OCI-LY3 (cell line): ENCODE results near the gene CAMK2B.

ENCODE experiments used
- H2AFZ ChIP-seq: fragments of 200-600, 300-600 bp; shearing (Covaris generic); 2 replicates; pipeline ENCODE4 v1.6.0; 2014; ENCODE audit warnings: antibody characterized with exemption, low read depth, low read length
- H3K27ac ChIP-seq: fragments of 200-600, 300-600 bp; sonication (generic); 2 replicates; pipeline ENCODE4 v1.5.1; 2014; ENCODE audit warnings: mild to moderate bottlenecking, low read length, moderate library complexity, mixed read lengths
- H3K27me3 ChIP-seq: fragments of 200-600, 300-600 bp; sonication (generic); 2 replicates; pipeline ENCODE4 v1.6.1; 2014; ENCODE audit warnings: low read depth, low read length, mixed read lengths
- H3K36me3 ChIP-seq: fragments of 200-600, 300-600 bp; sonication (generic); replicated peaks from 2 replicates; pipeline ENCODE3; 2014; ENCODE audit warnings: low read depth, low read length, mixed read lengths
- H3K4me1 ChIP-seq: fragments of 300-600, 200-600 bp; sonication (generic); 2 replicates; pipeline ENCODE4 v1.6.1; 2014; ENCODE audit warnings: low read length, mixed read lengths
- H3K4me2 ChIP-seq: fragments of 200-600, 300-600 bp; sonication (generic); 2 replicates; pipeline ENCODE4 v1.6.1; 2014; ENCODE audit warnings: low read length, mixed read lengths
- H3K4me3 ChIP-seq: fragments of 300-600, 200-600 bp; sonication (generic); 2 replicates; pipeline ENCODE4 v1.5.1; 2014; ENCODE audit warnings: antibody characterized with exemption, mild to moderate bottlenecking, low read length, moderate library complexity
- H3K79me2 ChIP-seq: fragments of 300-600, 200-600 bp; shearing (Covaris generic); 2 replicates; pipeline ENCODE4 v1.6.1; 2014; ENCODE audit warnings: mild to moderate bottlenecking, low read length, mixed read lengths
- H3K9ac ChIP-seq: fragments of 300-600, 200-600 bp; shearing (Covaris generic); 2 replicates; pipeline ENCODE4 v1.6.0; 2014; ENCODE audit warnings: mild to moderate bottlenecking, low read length, moderate library complexity
- H3K9me3 ChIP-seq: fragments of 200-600, 300-600 bp; shearing (Covaris generic); 2 replicates; pipeline ENCODE4 v1.6.1; 2014; ENCODE audit warnings: low read length, mixed read lengths; ENCODE audit not compliant: insufficient read depth
- H4K20me1 ChIP-seq: fragments of 200-600, 300-600 bp; sonication (generic); 2 replicates; pipeline ENCODE4 v1.6.1; 2016; ENCODE audit warnings: low read length, mixed read lengths; ENCODE audit not compliant: insufficient read depth
- CTCF ChIP-seq: fragments of 200-600, 300-600 bp; sonication (generic); IDR thresholded peaks from 2 replicates; pipeline ENCODE4 v1.5.1; 2014; ENCODE audit warnings: antibody characterized with exemption, low read length, low read depth
- EZH2phosphoT487 ChIP-seq: fragments of 200-600 bp; shearing (Covaris generic); IDR thresholded peaks from 2 replicates; pipeline ENCODE4 v1.6.1; 2018; ENCODE audit warnings: antibody characterized with exemption, mixed run types, low read depth

The CAMK2B gene

GRCh38 chr7:44212018-44212417 is 113.4 kb downstream of the CAMK2B start:
- Histone ChIP-seq H3K4me3 (no peak overlapping the region), H3K4me1 (peaks cover 15% of the 10 kb centered on the region), H4K20me1 (no peaks in the 10 kb centered on the region), H3K4me2 (no peak overlapping the region), H3K27me3 (no peaks in the 10 kb centered on the region), H3K79me2 (no peaks in the 10 kb centered on the region), H2AFZ (no peak overlapping the region), H3K9ac (no peak overlapping the region), H3K36me3 (peaks cover 28% of the 10 kb centered on the region), H3K27ac (no peak overlapping the region), H3K9me3 (no peaks in the 10 kb centered on the region)
- TF ChIP-seq CTCF (no peak), EZH2phosphoT487 (no peak)

- peaks cover 35% of the 10 kb centered on the region for H3K36me3 ChIP-seq
- no peak for TF ChIP-seq CTCF
- TF ChIP-seq EZH2phosphoT487: no peak
- H3K27ac ChIP-seq: no peak overlapping the region
- H3K27me3 ChIP-seq: no peaks in the 10 kb centered on the region
- no peak overlapping the region for H3K9ac ChIP-seq
- H3K79me2 ChIP-seq: no peaks in the 10 kb centered on the region
- no peaks in the 10 kb centered on the region for H3K9me3 ChIP-seq
- H3K4me3 ChIP-seq: no peak overlapping the region
- no peak overlapping the region for H3K4me2 ChIP-seq
- no peak overlapping the region for H2AFZ ChIP-seq
- peaks cover 15% of the 10 kb centered on the region for H3K4me1 ChIP-seq
- H4K20me1 ChIP-seq: no peaks in the 10 kb centered on the region
These were observed 114.2 kb downstream of the CAMK2B start for GRCh38 chr7:44211126-44211675.

DNA sequence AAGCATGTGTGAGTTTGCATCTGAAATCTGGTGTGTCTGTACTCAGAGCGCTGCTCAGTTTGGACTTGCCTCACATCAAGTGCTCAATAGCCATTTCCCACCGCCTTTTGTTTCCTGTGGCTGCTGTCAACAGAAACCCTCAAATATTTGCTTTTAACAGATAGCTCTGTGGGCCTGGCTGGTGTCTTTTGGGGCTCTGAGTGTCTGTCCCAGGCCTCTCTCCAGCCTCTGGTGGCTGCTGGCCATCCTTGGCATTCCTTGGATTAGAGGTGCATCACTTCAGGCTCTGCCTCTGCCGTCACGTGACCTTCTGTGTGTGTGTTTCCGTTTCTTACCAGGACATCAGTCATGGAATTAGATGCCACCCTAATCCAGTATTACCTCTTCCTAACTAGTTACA is 115.3 kb downstream of the CAMK2B start:
- Histone ChIP-seq H3K27me3 (no peaks in the 10 kb centered on the region), H3K4me3 (no peak overlapping the region), H3K4me1 (peaks cover 15% of the 10 kb centered on the region), H2AFZ (no peak overlapping the region), H4K20me1 (no peaks in the 10 kb centered on the region), H3K27ac (no peak overlapping the region), H3K4me2 (no peak overlapping the region), H3K79me2 (no peaks in the 10 kb centered on the region), H3K9me3 (no peaks in the 10 kb centered on the region), H3K36me3 (peaks cover 42% of the 10 kb centered on the region), H3K9ac (no peak overlapping the region)
- no peak for TF ChIP-seq CTCF
- no peak for TF ChIP-seq EZH2phosphoT487

DNA sequence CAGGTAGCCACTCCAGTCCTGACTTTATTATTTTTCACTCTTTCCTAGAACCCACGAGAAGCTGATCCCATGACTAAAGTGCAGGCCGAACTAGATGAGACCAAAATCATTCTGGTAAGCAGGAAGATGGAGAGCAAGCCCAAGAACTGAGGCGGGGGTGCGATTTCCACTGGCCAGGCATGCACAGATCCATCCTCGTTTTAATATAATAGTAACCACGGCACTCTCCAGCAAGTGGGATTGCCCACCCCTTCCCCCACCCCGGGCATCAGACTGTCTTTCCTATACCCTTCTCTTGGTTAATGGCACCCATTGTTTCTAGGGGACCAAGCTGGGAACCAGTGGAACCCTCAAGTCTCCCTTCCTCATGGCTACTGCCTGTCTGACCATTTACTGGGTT is 117.3 kb downstream of the CAMK2B start:
- Histone ChIP-seq H3K9ac (no peak overlapping the region), H3K36me3 (peaks cover 53% of the 10 kb centered on the region), H3K27me3 (no peaks in the 10 kb centered on the region)

More for the DNA sequence above, 117.3 kb downstream of the CAMK2B start:
- Histone ChIP-seq H3K4me2 (no peak overlapping the region), H3K4me3 (no peak overlapping the region), H3K27ac (no peak overlapping the region), H4K20me1 (peaks cover 8% of the 10 kb centered on the region), H2AFZ (no peak overlapping the region), H3K4me1 (no peaks in the 10 kb centered on the region), H3K9me3 (no peaks in the 10 kb centered on the region), H3K79me2 (peaks cover 16% of the 10 kb centered on the region)
- no peak for TF ChIP-seq EZH2phosphoT487
- TF ChIP-seq CTCF: no peak
